H1 (cell line): ENCODE results near the gene PTTG2. TPM values are rescaled to one million over a fixed set of nuclear protein-coding genes. Genes with fewer than 3 reads are reported as not detected.

ENCODE experiments used
- CTCF ChIA-PET: fragments of 300-600 bp; sonication (Branson Sonifier 250); formaldehyde crosslinking; loops from one replicate; lab custom pipeline; 2021; ENCODE audit not compliant: partially characterized antibody; lab: Charles Lee
- POLR2A ChIA-PET: fragments of 300-600 bp; sonication (Branson Sonifier 250); formaldehyde crosslinking; loops from one replicate; lab custom pipeline; 2021; ENCODE audit warnings: inconsistent platforms; ENCODE audit not compliant: partially characterized antibody; lab: Charles Lee
- DNase-seq, 2 experiments: peaks; one replicate each; pipeline versions ENCODE4 v3.0.0 to v3.0.0-alpha.2; 2010 to 2022; ENCODE audit warnings: low spot score in 2 of 2, low read depth in 1 of 2, mixed read lengths in 1 of 2
- FAIRE-seq: peaks from 2 replicates; lab custom pipeline; 2011; peaks lifted over from hg19 to GRCh38; lab: Jason Lieb, UNC
- H2AFZ ChIP-seq: 2 replicates; pipeline ENCODE4 v1.8.1; 2012; ENCODE audit warnings: low read length, inconsistent platforms
- H2AK5ac ChIP-seq: 2 replicates; pipeline ENCODE4 v1.6.1; 2013; ENCODE audit warnings: low read depth, low read length
- H2BK120ac ChIP-seq: replicated peaks from 2 replicates; pipeline ENCODE3; 2013; ENCODE audit warnings: low read depth, low read length, inconsistent platforms
- H2BK12ac ChIP-seq: 2 replicates; pipeline ENCODE4 v1.6.1; 2013; ENCODE audit warnings: low read depth, low read length
- H2BK15ac ChIP-seq: 2 replicates; pipeline ENCODE4 v1.6.1; 2013; ENCODE audit warnings: low read length
- H2BK20ac ChIP-seq: 2 replicates; pipeline ENCODE4 v1.6.1; 2013; ENCODE audit warnings: low read length
- H2BK5ac ChIP-seq: 2 replicates; pipeline ENCODE4 v1.6.1; 2013; ENCODE audit warnings: low read depth, low read length
- H3K14ac ChIP-seq: 2 replicates; pipeline ENCODE4 v1.6.1; 2013; ENCODE audit warnings: inconsistent platforms; ENCODE audit not compliant: insufficient read length
- H3K18ac ChIP-seq: 2 replicates; pipeline ENCODE4 v1.6.1; 2013; ENCODE audit warnings: low read length; ENCODE audit errors: extremely low read depth
- H3K23ac ChIP-seq: 2 replicates; pipeline ENCODE4 v1.6.1; 2013; ENCODE audit warnings: inconsistent platforms; ENCODE audit not compliant: insufficient read length
- H3K23me2 ChIP-seq: 2 replicates; pipeline ENCODE4 v1.6.1; 2013; ENCODE audit warnings: low read depth, low read length
- H3K27ac ChIP-seq: 2 replicates; pipeline ENCODE4 v1.6.1; 2011; ENCODE audit warnings: low read depth, low read length, inconsistent platforms
- H3K27me3 ChIP-seq, 4 experiments: replicated peaks in 1 of 4; 1 replicate in 1 of 4; 2 replicates in 3 of 4; pipeline versions ENCODE4 v1.6.1 to v1.8.1; 2011 to 2013; ENCODE audit warnings: low read length in 3 of 4, mild to moderate bottlenecking in 3 of 4, inconsistent platforms in 2 of 4, mixed read lengths in 2 of 4, moderate library complexity in 1 of 4; ENCODE audit not compliant: control insufficient read depth in 3 of 4, insufficient read depth in 3 of 4; ENCODE audit errors: extremely low read depth in 1 of 4
- H3K36me3 ChIP-seq, 4 experiments: 2 replicates each; pipeline versions ENCODE4 v1.6.1 to v1.8.1; 2011 to 2013; ENCODE audit warnings: mild to moderate bottlenecking in 4 of 4, low read length in 3 of 4, moderate library complexity in 2 of 4, control low read depth in 1 of 4, inconsistent platforms in 1 of 4; ENCODE audit not compliant: insufficient read depth in 4 of 4, control insufficient read depth in 2 of 4
- H3K4ac ChIP-seq: replicated peaks from 2 replicates; pipeline ENCODE3; 2013; ENCODE audit warnings: low read length, low read depth, mixed read lengths, inconsistent platforms; ENCODE audit not compliant: insufficient read length
- H3K4me1 ChIP-seq, 4 experiments: replicated peaks in 1 of 4; 1 replicate in 1 of 4; 2 replicates in 3 of 4; pipeline versions ENCODE4 v1.6.1 to v1.8.1; 2011 to 2013; ENCODE audit warnings: low read length in 3 of 4, inconsistent platforms in 2 of 4, mixed read lengths in 1 of 4; ENCODE audit not compliant: insufficient read depth in 4 of 4, control insufficient read depth in 3 of 4
- H3K4me2 ChIP-seq, 2 experiments: 2 replicates each; pipeline versions ENCODE4 v1.6.1 to v1.8.1; 2011 to 2013; ENCODE audit warnings: low read depth in 2 of 2, low read length in 2 of 2, control low read depth in 1 of 2, inconsistent platforms in 1 of 2, mild to moderate bottlenecking in 1 of 2; ENCODE audit not compliant: insufficient read depth in 1 of 2
- H3K4me3 ChIP-seq, 4 experiments: fragments of 200-600, 300-600 bp in 1 of 4; sonication (generic), shearing (Covaris generic), sonication (Bioruptor Twin) in 1 of 4; 2 replicates each; pipeline versions ENCODE4 v1.5.1 to v1.8.1; 2011 to 2016; ENCODE audit warnings: low read length in 4 of 4, low read depth in 3 of 4, control low read depth in 2 of 4, inconsistent platforms in 2 of 4, mild to moderate bottlenecking in 2 of 4, mixed read lengths in 1 of 4, moderate library complexity in 1 of 4; ENCODE audit not compliant: insufficient read depth in 2 of 4; ENCODE audit errors: extremely low read depth in 1 of 4
- H3K56ac ChIP-seq: replicated peaks from 2 replicates; pipeline ENCODE3; 2013; ENCODE audit warnings: low read depth, mild to moderate bottlenecking, mixed read lengths, low read length, inconsistent platforms; ENCODE audit not compliant: insufficient read length
- H3K79me1 ChIP-seq: 2 replicates; pipeline ENCODE4 v1.6.1; 2013; ENCODE audit warnings: low read depth, low read length, control low read depth
- H3K79me2 ChIP-seq, 2 experiments: 2 replicates each; pipeline versions ENCODE4 v1.6.1 to v1.8.1; 2012 to 2013; ENCODE audit warnings: low read length in 2 of 2, mild to moderate bottlenecking in 2 of 2, inconsistent platforms in 1 of 2; ENCODE audit not compliant: insufficient read depth in 2 of 2, control insufficient read depth in 1 of 2
- H3K9ac ChIP-seq, 4 experiments: replicated peaks in 1 of 4; 1 replicate in 1 of 4; 2 replicates in 3 of 4; pipeline versions ENCODE4 v1.6.1 to v1.8.1; 2011 to 2013; ENCODE audit warnings: low read depth in 3 of 4, low read length in 3 of 4, control low read depth in 2 of 4, mild to moderate bottlenecking in 2 of 4, moderate library complexity in 2 of 4, inconsistent platforms in 1 of 4; ENCODE audit errors: extremely low read depth in 1 of 4
- H3K9me3 ChIP-seq, 2 experiments: 2 replicates each; pipeline versions ENCODE4 v1.6.1 to v1.8.1; 2012 to 2013; ENCODE audit warnings: mild to moderate bottlenecking in 2 of 2, moderate library complexity in 2 of 2, control low read depth in 1 of 2, inconsistent platforms in 1 of 2, low read depth in 1 of 2, low read length in 1 of 2, mixed read lengths in 1 of 2; ENCODE audit not compliant: insufficient read depth in 2 of 2
- H4K20me1 ChIP-seq, 2 experiments: replicated peaks in 1 of 2; 2 replicates each; pipeline versions ENCODE3 to v1.8.1; 2011 to 2013; ENCODE audit warnings: inconsistent platforms in 2 of 2, low read length in 2 of 2, mild to moderate bottlenecking in 1 of 2; ENCODE audit not compliant: insufficient read depth in 2 of 2, control insufficient read depth in 1 of 2
- H4K5ac ChIP-seq: 2 replicates; pipeline ENCODE4 v1.6.1; 2013; ENCODE audit warnings: low read length, low read depth, mixed read lengths, inconsistent platforms; ENCODE audit not compliant: insufficient read length
- H4K8ac ChIP-seq: 2 replicates; pipeline ENCODE4 v1.8.0; 2013; ENCODE audit warnings: mild to moderate bottlenecking, moderate library complexity, low read length, inconsistent platforms; ENCODE audit not compliant: insufficient read depth; ENCODE audit errors: extremely low read depth
- H4K91ac ChIP-seq: replicated peaks from 2 replicates; pipeline ENCODE3; 2013; ENCODE audit warnings: low read length, mixed read lengths, inconsistent platforms; ENCODE audit not compliant: insufficient read length
- CBX5 ChIP-seq: fragments of 300-800, 300-1000 bp; sonication (generic); IDR thresholded peaks from 2 replicates; pipeline ENCODE4 v1.7.1; 2016; ENCODE audit warnings: antibody characterized with exemption, low read length, low read depth
- CREB1 ChIP-seq: IDR thresholded peaks from 2 replicates; pipeline ENCODE4 v1.6.1; 2012; ENCODE audit warnings: inconsistent platforms
- GABPA ChIP-seq: IDR thresholded peaks from 2 replicates; pipeline ENCODE4 v1.6.1; 2011; ENCODE audit warnings: mild to moderate bottlenecking, low read length, moderate library complexity, borderline replicate concordance; ENCODE audit not compliant: insufficient read depth
- HDAC2 ChIP-seq, 2 experiments: fragments of 300-600 bp in 1 of 2; sonication (generic) in 1 of 2; IDR thresholded peaks; 2 replicates each; pipeline ENCODE4 v1.6.1; 2011 to 2012; ENCODE audit warnings: low read depth in 2 of 2, low read length in 2 of 2, mild to moderate bottlenecking in 2 of 2, moderate library complexity in 2 of 2, borderline replicate concordance in 1 of 2, inconsistent platforms in 1 of 2
- KDM4A ChIP-seq: IDR thresholded peaks from one replicate; pipeline ENCODE4 v1.7.1; 2012; ENCODE audit warnings: low read depth, mild to moderate bottlenecking, moderate library complexity, low read length, inconsistent platforms; ENCODE audit not compliant: severe bottlenecking
- RXRA ChIP-seq: IDR thresholded peaks from 2 replicates; pipeline ENCODE4 v1.6.1; 2011; ENCODE audit warnings: low read depth, mild to moderate bottlenecking, low read length, moderate library complexity; ENCODE audit not compliant: insufficient read depth
- SIX5 ChIP-seq: IDR thresholded peaks from 2 replicates; pipeline ENCODE4 v1.6.1; 2011; ENCODE audit warnings: mild to moderate bottlenecking, low read depth, low read length
- SP1 ChIP-seq: IDR thresholded peaks from 2 replicates; pipeline ENCODE4 v1.6.1; 2011; ENCODE audit warnings: low read depth, low read length
- SP2 ChIP-seq: IDR thresholded peaks from 2 replicates; pipeline ENCODE4 v1.6.1; 2012; ENCODE audit warnings: mild to moderate bottlenecking, low read length, inconsistent platforms
- TAF1 ChIP-seq: IDR thresholded peaks from 2 replicates; pipeline ENCODE4 v1.6.1; 2011; ENCODE audit warnings: mild to moderate bottlenecking, low read depth, low read length
- TCF12 ChIP-seq: IDR thresholded peaks from 2 replicates; pipeline ENCODE4 v1.6.1; 2011; ENCODE audit warnings: low read depth, mild to moderate bottlenecking, low read length
- USF2 ChIP-seq: IDR thresholded peaks from 2 replicates; pipeline ENCODE4 v1.6.1; 2011; ENCODE audit warnings: low read length, improper control_type of control experiment
- WGBS, 2 experiments: shearing (Covaris generic) in 1 of 2; methylation state at CpG; one replicate each; pipeline versions ENCODE4 v1.1.6 to v1.1.7; 2013 to 2015; ENCODE audit warnings: low lambda C conversion rate in 2 of 2, mixed read lengths in 2 of 2, inconsistent platforms in 1 of 2, low coverage in 1 of 2, missing lambda C conversion rate in 1 of 2; ENCODE audit not compliant: insufficient replicate concordance in 2 of 2, insufficient coverage in 1 of 2, insufficient read length in 1 of 2; ENCODE audit errors: extremely low coverage in 1 of 2, missing lambda C conversion rate in 1 of 2; 5-methylcytosine and 5-hydroxymethylcytosine counted together
- polyA plus RNA-seq, 7 experiments: library from polyadenylated mRNA; depleted of rRNA in 3 of 7; stranded (reverse) in 5 of 7; unstranded in 2 of 7; fragments of >200 nt in 5 of 7; fragments of 200-250 nt in 2 of 7; gene quantifications; 1 replicate in 5 of 7; 2 replicates in 1 of 7; 4 replicates in 1 of 7; pipeline versions ENCODE4 v1.2.1 to v1.2.3, GENCODE V29; 2011 to 2013; ENCODE audit warnings: missing spikeins in 2 of 7, mixed read lengths in 2 of 7
- total RNA-seq: library from RNA; stranded (reverse); fragmentation: NEBNext Ultra II Directional; extraction: Animal tissue kit (Norgen Biotek cat#: 25700); gene quantifications from 2 replicates; pipeline ENCODE4 v1.2.1, GENCODE V29; 2021

PTTG2 gene
- total and polyA plus RNA-seq, 2 of the 8 experiments (the other 6 are each of a cell fraction or from before 2014, with no cell fraction given): not detected

- no peak overlapping the region for H2BK120ac ChIP-seq
- no peak overlapping the region for H2AFZ ChIP-seq
- H3K4me1 ChIP-seq: peaks cover 11 to 24% (median 16%) of the 10 kb centered on the region in 4 experiments
- no peaks in the 10 kb centered on the region for H3K36me3 ChIP-seq
- no peak overlapping the region for H3K18ac ChIP-seq
- H3K23me2 ChIP-seq: no peaks in the 10 kb centered on the region
- no peak overlapping the region for H3K14ac ChIP-seq
- no peak overlapping the region for H2BK12ac ChIP-seq
- H3K4ac ChIP-seq: no peak overlapping the region
- H3K9me3 ChIP-seq: no peaks in the 10 kb centered on the region
- H4K8ac ChIP-seq: no peak overlapping the region
- ChIA-PET POLR2A (no interaction called here), CTCF (no interaction called here)
- no peak overlapping the region for H2BK20ac ChIP-seq
- H4K91ac ChIP-seq: no peak overlapping the region
- H3K4me3 ChIP-seq: no peak overlapping the region
- peaks cover 11% of the 10 kb centered on the region for H3K79me1 ChIP-seq
- no peak overlapping the region for H3K27ac ChIP-seq
- no peak overlapping the region for H3K4me2 ChIP-seq
- no peak overlapping the region for H2BK15ac ChIP-seq
- no peaks in the 10 kb centered on the region for H3K27me3 ChIP-seq
- no peak overlapping the region for H3K56ac ChIP-seq
- H3K9ac ChIP-seq: no peak overlapping the region
- no peak overlapping the region for H3K23ac ChIP-seq
- peaks cover 0 to 2% of the 10 kb centered on the region in 2 experiments for H4K20me1 ChIP-seq
- no peak overlapping the region for H2AK5ac ChIP-seq
- 95% methylated on average over 7 of the region's 7 CpGs; no CpG with 5 or more reads in 1 of the 2 experiments for WGBS, 2 experiments
- no peak overlapping the region for H4K5ac ChIP-seq
- FAIRE-seq: no peak
- no peak overlapping the region for H2BK5ac ChIP-seq
- peak in 1 of 2 experiments; percentile 28 for DNase-seq
- peaks cover 0 to 70% of the 10 kb centered on the region in 2 experiments; a peak in 2 of 4 replicates for H3K79me2 ChIP-seq
- TF ChIP-seq USF2 (no peak), TCF12 (no peak), RXRA (no peak), KDM4A (no peak), SP2 (no peak), TAF1 (no peak), CREB1 (no peak), CBX5 (no peak), SP1 (no peak), SIX5 (no peak), HDAC2 (IDR thresholded peaks at IDR 0.05; ENCODE audit: borderline replicate concordance in 1 of 2, low read depth in 2 of 2, low read length in 2 of 2) (no peak), GABPA (no peak)
These were observed 36.0 kb downstream of the PTTG2 start for GRCh38 chr4:37995981-37996775.
